Kasumi-1 (cell line): ENCODE results near the gene CSF2.
A peak's percentile ranks its signal among the peaks of the same experiment; 100 is the strongest.

Experiments used
- DNase-seq, 2 experiments: peaks; one replicate each; lab custom pipeline; 2025; lab: John Stamatoyannopoulos, UW

The CSF2 gene

DNA sequence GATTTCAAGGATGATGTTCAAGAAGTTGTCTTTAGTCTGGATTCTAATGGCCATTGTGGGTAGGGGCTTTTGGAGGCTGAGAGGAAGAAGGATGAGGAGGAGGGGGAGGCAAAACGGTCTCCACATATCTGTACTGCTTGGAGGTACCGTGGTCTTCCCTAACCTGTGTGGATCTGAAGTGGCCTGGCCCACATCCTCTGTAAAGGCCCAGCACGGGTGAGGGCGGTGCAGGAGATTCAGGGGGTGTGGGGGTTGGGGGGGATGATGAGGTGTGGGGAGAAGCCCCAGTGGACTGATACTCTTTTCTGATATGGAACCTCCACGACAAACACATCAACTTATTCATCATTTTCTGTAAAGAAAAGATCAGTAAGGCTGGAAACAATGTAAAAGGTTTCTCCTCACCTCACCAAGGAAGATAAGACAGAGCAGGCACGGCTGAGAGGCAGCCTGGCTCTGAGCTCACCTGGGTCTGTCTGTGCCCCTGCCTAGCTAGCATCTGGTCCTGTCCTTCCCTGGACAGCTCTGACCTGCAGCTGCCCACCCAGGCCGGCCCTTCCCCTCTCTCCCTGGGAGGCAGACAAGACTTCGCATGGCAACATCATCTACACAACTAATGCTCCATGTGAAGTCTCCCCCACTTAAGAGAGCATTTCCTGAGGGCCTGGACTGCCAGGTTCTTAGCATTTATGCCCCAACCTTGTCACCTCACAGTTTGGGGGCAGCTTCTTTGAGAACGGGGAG, 18.7 kb upstream of the CSF2 start:
- DNase-seq, result no peak

DNA sequence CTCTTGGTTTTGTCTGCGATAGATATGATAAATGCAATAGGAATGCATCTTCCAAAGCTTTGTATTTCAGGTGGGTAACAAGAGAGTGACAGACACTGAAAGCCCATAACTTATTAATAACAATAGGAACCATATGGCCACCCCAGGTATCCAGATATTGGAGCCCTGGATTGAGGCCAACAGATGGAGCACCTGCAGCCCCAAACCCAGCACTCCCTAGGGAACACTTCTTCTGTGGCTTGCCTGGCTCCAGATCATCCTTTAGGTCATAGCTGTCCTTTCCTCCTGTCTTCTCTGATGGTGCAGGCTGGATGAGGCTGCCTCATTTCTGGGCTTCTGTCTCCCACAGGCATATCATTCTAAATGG, 18.2 kb upstream of the CSF2 start:
- DNase-seq, result no peak

DNA sequence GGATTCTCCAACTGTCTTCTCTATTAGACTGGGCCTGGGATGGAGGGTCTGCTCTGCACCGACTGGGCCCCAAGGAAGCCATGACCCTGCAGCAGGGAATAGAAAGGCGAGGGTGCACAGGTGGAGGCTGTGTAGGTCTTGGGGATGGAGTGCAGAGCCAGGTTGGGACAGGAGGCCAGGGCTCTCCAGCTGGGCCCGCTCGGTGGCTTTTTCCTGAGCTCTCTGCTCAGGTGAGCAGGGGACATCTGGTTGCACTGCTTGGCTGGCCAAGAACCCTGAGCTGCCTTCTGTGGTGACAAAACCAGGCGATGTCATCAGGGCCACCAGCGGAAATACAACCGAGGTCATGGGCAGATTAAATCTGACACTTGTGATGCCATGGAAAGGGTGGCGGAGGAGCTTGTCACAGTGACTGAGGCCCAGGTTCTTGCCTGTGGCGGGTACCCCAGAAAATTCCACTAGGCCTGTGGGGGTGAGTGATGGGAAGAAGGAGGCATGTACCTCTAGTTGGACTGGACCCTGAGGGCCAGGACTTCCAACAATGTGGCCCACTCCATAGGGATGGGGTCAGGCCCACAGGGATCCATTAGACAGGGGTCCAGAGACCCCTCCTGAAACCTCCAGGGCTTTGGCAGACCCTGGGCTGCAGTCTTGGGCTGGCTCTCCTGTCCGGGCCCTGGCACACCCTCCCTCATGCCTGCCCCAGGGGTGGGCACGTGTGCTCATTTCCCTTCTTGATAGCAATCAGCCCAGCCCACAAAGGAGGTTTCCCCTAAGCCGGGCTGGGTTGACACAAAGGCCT, 17.6 kb upstream of the CSF2 start:
- DNase-seq, result peak; percentile 3 to 10

DNA sequence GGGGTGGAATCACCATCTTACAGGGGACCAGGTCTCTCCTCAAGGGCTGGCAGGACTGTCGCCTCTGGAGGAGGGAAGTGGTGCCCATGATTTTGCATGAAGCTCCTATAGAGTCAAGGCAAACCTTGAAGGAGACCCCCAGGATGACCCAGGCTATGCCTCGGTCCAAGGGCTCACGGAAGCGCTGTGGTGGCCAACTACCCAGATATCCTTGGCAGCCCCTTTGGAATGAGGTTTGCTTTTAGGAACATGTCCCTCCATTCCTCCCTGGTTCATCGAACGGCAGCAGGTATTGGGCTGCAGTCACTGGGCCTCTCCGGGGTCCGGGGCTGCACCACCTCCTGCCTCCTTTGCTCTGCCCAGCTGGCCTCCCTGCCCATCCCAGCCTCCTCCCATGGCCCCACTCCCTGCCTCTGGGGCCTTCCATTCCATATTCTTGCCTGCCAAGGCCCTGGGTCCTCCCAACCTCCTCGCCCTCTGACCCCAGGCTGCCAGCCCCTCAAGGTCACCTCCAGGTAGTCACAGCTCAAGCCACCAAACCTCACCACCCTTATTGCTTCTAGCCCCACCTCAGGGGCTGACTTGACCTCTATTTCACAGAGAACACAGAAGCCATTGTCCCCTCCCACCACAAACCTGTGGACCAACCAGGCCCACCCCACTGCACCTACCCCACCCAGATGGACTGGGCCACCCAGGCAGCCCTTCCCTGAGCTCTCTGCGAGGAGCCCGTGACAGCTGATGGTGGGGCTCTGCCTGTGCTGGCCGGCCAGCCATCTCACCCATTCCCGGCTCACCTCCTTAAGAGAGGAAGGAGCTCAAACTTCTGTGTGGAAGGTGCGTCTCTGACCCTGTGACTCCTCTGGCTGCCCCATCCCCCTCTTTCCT, 16.7 kb upstream of the CSF2 start:
- DNase-seq, result no peak

DNA sequence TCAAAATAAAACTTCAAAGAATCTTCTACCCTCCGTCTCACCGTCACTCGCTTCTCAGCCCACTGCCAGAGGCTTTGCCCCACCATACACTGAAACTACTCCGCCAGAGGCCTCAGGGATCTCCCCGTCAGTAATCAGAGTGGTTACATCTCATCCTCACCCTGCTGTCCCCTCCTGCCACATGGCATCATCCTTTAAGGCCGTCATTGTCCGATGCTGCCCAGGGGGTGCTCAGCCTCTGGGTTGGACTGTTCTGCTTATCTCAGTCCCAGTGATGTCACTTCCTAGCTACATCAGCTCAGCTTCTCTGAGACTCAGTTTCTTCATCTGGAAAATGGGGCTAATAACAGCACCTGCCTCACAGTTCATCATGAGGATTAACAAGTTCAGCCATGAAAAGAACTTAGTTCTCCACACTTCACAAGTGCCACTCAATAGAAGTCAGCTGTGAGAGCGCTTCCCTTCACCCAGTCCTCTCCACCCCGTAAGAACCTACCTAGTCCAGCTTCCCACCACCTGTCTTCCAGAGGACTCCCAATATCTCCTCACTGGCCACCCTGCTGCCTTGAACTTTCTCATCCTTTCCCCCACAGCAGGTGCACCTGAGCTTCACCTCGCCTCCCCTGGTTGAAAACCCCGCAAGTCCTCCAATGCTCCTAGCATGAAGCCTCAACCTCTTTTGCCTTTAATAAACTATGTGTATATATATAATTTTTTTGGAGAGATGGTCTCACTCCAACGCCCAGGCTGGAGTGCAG, 15.9 kb upstream of the CSF2 start:
- no peak for DNase-seq

DNA sequence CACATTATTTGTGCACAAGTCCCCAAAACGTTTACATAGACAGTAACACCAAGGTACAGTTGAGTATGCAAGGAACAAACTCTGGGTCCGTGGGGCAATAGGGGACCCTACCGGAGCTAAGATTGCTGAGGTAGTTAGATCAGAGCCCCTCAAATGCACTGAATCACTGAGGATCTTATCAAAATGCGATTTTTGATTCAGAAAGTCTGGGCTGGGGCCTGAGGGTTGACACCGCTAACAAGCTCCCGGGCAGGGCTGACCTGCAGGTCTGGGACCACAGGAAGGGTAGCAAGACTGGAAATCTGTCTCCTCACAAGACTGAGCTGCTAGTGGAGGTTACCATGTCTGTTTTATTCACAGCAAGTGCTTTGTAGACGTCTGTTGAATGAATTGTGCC, 14.9 kb upstream of the CSF2 start:
- no peak for DNase-seq

DNA sequence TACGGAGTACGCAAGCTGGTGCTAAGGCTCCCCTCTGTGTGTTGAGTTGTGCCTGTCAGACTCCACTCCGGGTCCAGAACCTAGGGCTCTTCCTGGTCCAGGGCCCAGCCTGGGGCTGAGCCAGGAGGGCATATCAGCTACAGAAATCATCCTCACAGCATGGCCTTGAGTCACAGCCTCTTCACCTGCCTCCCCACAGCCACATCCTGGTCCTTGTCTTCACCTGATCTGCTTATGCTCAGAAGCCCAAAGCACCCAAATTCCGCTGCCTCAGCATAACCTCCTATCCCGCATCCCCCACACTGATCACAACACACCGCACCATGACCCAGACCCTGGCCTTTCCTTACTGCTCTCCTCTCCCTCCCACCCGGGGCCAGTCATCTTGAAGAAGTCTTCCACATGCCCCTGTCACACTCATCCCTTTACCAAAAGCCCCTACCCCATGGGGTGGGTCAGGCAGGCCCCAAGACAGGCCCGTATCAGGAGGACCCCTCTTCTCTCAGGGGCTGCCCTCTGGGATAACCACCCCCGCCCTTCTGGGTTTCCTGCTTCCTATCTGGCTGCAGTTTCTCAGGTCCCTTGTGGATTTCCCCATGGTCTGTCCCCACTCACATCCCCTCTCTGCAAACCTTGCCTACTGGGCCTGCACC, 14.4 kb upstream of the CSF2 start:
- DNase-seq, result no peak

DNA sequence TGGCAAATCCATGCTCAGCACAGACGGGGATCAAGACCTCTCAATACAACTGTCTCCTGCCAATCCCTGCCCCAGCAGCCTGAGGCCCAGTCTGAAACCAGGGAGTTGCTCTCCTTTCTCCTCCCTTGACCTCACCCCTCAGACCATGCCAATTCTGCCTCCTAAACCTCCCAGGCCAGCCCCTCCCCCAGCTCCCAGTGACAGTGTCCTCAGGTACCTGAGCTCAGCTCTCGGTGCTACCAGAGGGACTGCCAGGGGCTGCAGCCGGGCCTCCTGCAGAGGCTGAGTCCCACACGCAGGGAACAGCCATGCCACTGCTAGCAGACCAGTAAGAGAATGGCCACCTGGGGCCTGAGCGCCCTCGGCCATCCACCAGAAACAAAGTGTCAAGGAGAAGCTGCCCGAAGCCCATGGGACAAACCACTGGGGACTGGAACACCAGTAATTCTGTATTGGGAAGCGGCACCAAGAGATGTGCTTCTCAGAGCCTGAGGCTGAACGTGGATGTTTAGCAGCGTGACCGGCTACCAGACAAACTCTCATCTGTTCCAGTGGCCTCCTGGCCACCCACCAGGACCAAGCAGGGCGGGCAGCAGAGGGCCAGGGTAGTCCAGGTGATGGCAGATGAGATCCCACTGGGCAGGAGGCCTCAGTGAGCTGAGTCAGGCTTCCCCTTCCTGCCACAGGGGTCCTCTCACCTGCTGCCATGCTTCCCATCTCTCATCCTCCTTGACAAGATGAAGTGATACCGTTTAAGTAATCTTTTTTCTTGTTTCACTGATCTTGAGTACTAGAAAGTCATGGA, 13.7 kb upstream of the CSF2 start:
- DNase-seq, result no peak

DNA sequence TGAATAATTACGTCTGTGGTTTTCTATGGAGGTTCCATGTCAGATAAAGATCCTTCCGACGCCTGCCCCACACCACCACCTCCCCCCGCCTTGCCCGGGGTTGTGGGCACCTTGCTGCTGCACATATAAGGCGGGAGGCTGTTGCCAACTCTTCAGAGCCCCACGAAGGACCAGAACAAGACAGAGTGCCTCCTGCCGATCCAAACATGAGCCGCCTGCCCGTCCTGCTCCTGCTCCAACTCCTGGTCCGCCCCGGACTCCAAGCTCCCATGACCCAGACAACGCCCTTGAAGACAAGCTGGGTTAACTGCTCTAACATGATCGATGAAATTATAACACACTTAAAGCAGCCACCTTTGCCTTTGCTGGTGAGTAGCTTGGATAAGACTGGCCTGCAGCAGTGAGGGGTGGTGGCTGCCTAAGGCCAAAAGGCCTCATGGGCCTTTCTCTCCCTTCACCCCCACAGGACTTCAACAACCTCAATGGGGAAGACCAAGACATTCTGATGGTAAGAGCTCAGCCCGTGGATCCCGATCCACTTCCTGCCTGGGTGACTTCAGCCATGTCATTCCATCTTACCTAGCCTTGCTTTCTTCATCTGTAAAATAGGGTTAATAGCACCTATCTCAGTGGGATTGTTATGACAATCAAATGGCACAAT, 13.0 kb upstream of the CSF2 start, which contains the start of gene IL3:
IL3 (plus strand) TSS at position 155 of the 661 bp plus-strand sequence; CDS start at position 207, 52 bp downstream.
- DNase-seq, result no peak

DNA sequence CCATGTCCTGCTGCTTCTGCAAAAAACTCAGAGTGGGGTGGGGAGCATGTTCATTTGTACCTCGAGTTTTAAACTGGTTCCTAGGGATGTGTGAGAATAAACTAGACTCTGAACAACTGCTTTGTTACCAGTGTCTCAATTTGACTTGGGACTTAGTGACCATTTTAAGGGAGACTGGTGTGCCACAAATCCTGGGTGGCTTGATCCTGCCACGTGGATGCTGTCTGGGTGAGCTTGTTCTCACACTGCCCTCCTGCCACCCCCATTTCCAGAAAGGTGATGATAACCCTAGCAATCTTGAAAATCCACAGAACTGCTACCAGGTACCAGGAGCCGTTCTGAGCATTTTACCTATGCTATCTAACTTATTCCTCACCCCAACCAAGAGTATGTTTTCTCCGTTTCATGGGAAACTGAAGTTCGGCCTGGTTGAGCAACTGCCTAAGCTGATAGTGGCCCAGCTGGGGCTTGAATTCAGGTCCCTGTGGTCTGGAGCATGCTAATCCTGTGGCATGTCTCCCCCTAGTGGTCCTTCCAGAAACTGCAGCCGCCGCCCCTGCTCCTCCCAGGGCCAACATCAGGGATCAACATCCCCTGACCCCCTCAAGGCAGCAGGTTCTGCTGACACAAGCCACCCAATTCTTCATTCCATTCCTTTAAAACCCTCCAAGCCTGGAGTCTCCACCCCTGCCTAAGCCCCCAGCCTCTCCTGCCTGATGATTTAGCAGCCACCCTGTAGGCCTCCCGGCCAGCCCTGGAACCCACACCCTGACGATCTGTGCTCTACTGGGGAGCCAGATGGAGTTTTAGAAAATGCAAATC, 10.3 kb upstream of the CSF2 start:
- DNase-seq, result peak; percentile 53 to 69

DNA sequence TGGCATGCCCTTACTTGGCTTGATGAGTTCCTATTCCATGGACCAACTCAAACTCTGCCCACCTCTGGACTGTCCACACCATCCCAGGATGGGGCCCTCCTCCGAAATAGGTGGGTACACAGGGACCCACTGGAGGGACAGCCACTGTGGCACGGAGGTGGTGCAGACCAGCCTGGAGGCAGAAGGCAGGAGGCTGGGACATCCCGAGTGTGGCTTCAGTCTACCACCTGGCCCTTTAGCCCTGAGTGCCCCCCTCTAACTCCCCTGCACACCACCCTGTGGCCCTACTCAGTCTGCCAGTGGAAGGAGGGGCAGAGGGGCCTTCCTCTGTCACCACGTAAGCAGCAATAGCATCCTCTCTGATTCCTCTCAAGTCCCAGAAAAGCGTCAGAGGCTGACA, 9.4 kb upstream of the CSF2 start:
- no peak for DNase-seq

DNA sequence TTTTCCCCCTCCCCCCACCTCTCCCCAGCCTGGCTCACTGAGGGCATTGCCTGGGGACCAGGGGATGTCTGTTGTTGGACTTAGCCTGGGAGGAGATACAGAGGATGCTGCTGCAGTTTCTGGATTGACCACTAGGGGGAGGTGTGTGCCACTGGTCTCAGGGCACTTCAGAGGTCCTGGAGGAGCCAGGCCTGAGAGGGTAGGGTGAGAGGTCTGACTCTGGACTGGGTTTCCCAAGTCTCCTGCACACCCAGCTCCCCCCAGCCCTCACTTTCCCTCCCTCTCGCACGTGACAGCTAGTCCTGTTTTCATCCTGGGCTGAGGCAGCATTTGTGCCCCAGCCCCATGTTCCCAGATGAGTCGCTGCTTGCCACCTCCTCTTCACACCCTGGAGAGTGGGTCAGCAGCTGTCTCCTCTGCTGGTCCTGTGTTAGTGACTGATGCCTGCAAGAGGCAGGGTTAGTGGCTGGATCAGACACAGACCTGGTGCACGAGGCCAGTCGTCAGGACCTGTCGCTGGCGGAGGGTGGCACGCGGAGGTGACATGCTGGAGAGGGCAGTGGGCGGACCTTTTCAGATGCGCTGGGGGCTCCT, 8.8 kb upstream of the CSF2 start:
- peak; percentile 64 to 79 for DNase-seq

DNA sequence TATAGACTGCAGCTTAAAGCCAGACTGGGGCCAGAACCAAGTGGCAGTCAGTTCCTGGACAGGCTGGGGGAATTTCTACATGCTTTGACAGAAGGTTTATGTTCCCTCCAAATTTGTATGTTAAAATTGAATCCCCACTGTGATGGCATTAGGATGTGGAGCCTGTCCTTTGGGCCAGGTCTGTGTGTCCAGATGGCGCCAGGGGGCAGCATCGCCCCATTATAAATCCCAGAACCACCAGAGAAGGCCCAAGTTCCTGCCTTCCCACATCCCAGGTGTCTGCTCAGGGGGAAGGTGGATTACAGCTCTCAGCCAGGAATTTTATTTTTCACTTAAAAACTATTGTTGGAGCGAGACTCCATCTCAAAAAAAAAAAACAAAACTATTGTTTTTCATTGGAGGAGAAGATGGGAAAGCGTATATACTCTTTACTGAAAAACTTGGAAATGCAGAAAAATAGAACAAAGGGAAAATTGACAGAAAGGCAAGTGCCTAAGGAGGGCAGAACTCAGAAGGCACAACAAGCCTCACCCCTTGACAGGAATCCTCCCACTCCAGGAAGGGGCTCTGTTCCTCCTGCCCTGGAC, 8.1 kb upstream of the CSF2 start:
- DNase-seq, result peak; percentile 60 to 61

DNA sequence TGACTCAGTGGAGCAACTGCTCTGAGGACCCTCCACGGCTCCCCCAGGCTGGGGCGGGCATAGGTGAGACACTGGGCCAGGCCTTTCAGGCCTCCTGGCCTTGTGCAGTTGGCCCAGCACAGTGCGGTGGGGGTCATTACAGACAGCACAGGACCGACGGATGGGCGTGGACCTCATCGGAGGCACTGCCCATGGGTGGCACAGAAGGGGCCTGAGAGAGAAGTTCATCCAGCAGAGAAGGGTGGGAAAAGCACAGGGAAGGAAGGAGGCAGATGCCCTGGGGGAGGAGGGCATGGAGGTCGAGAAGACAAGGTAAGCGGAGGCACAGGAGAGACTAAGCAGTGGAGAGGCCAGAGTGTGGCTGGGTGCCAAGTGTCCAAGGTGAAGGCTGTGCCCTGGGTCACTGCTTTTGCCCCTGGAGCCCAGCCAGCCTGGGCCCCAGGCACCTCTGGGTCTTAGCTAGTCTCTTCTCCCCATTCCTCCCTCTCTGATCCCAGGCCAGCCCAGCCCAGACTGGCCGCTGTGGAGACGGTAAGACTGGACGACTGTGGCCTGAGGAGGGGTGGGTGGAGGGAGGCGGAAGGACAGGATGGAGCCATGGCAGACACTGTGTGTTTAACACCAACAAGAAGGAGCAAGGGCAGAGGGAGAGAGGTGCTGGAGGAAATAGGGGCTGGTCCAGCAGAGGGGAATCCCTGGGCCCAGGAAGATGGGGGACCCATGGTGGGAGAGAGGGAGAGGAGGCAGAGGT, 7.5 kb upstream of the CSF2 start:
- DNase-seq, result no peak

DNA sequence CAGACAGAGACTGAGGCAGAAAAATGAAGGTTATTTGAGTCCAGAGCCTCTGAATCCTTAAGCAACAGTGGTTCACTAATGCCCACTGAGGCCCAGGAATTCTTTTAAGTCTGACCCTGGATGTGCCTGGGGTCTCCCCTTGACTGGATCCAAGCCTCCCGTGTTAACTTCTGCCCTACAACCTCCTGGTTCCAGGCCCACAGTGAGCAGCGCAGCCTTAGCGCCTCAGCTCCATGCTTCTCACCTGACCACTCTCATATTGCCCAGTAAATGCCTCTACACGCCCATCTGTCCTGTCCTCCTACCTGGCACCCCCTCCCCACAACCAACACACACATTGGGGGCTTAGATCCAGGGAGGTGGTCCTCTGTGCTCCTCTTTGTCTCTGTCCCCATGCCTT, 6.7 kb upstream of the CSF2 start:
- DNase-seq, result no peak

DNA sequence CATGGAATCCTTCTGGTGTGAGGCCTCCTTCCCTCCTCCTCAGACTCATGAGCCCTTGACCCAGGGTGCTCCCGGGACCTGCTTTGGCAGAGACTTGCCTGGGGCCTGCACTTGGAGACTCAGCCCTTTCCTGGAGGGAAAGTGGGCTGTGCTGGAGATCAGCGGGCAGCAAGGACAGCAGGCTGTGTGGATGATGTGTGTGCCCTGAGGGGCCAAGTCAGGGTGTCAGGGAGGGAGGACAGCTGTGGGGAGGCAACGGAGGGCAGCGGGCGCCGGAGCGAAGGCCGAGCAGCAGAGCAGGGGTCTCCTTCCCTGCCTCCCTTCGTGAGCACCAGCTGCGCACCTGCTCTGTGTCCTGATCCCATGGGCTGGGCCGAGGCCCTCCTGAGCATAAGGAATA, 6.1 kb upstream of the CSF2 start:
- no peak for DNase-seq
